Neuron (in vitro differentiated cells): Measurements from ENCODE around the gene CUL1.

Source experiments
- H2AFZ ChIP-seq: one replicate; pipeline ENCODE4 v1.6.1; 2013; ENCODE audit warnings: low read depth, mild to moderate bottlenecking, inconsistent platforms, low read length, moderate library complexity
- H3K27me3 ChIP-seq: one replicate; pipeline ENCODE4 v1.6.1; 2013; ENCODE audit warnings: low read length; ENCODE audit not compliant: insufficient read depth
- H3K36me3 ChIP-seq: one replicate; pipeline ENCODE4 v1.6.1; 2013; ENCODE audit warnings: low read length; ENCODE audit not compliant: insufficient read depth
- H3K4me1 ChIP-seq: one replicate; pipeline ENCODE4 v1.6.1; 2013; ENCODE audit warnings: low read length; ENCODE audit not compliant: insufficient read depth
- H3K4me3 ChIP-seq: 2 replicates; pipeline ENCODE4 v1.5.1; 2013; ENCODE audit warnings: mild to moderate bottlenecking, low read length, moderate library complexity
- H3K9me3 ChIP-seq: one replicate; pipeline ENCODE4 v1.6.1; 2013; ENCODE audit warnings: low read length

CUL1 gene

GRCh38 chr7:148729984-148730733 lies 31.5 kb downstream of the CUL1 start:
- Histone ChIP-seq H3K4me3 (no peak overlapping the region), H3K9me3 (no peaks in the 10 kb centered on the region), H2AFZ (no peak overlapping the region), H3K27me3 (no peaks in the 10 kb centered on the region), H3K4me1 (no peaks in the 10 kb centered on the region), H3K36me3 (peaks cover 48% of the 10 kb centered on the region)

- H3K4me1 ChIP-seq = no peaks in the 10 kb centered on the region
- H3K36me3 ChIP-seq = peaks cover 53% of the 10 kb centered on the region
- no peak overlapping the region for H3K4me3 ChIP-seq
- H2AFZ ChIP-seq = no peak overlapping the region
- no peaks in the 10 kb centered on the region for H3K9me3 ChIP-seq
- H3K27me3 ChIP-seq = no peaks in the 10 kb centered on the region
Observed at GRCh38 chr7:148732862-148733261, 34.2 kb downstream of the CUL1 start.

GRCh38 chr7:148733496-148733895 lies 34.8 kb downstream of the CUL1 start:
- no peaks in the 10 kb centered on the region for H3K27me3 ChIP-seq
- H3K36me3 ChIP-seq = peaks cover 59% of the 10 kb centered on the region
- peaks cover 4% of the 10 kb centered on the region for H3K9me3 ChIP-seq
- no peak overlapping the region for H3K4me3 ChIP-seq
- H2AFZ ChIP-seq = no peak overlapping the region
- no peaks in the 10 kb centered on the region for H3K4me1 ChIP-seq

- no peaks in the 10 kb centered on the region for H3K27me3 ChIP-seq
- H3K9me3 ChIP-seq = peaks cover 4% of the 10 kb centered on the region
- peaks cover 69% of the 10 kb centered on the region for H3K36me3 ChIP-seq
- no peak overlapping the region for H3K4me3 ChIP-seq
- H3K4me1 ChIP-seq = no peaks in the 10 kb centered on the region
- no peak overlapping the region for H2AFZ ChIP-seq
Observed at GRCh38 chr7:148735141-148735540, 36.4 kb downstream of the CUL1 start.

GRCh38 chr7:148735967-148736366 lies 37.3 kb downstream of the CUL1 start:
- Histone ChIP-seq H3K36me3 (peaks cover 71% of the 10 kb centered on the region), H3K27me3 (no peaks in the 10 kb centered on the region), H3K4me1 (no peaks in the 10 kb centered on the region), H3K4me3 (no peak overlapping the region), H3K9me3 (peaks cover 10% of the 10 kb centered on the region), H2AFZ (no peak overlapping the region)

- Histone ChIP-seq H3K4me3 (no peak overlapping the region), H3K27me3 (no peaks in the 10 kb centered on the region), H3K9me3 (peaks cover 20% of the 10 kb centered on the region), H3K4me1 (no peaks in the 10 kb centered on the region), H2AFZ (no peak overlapping the region), H3K36me3 (peaks cover 58% of the 10 kb centered on the region)
Observed at GRCh38 chr7:148738737-148739535, 40.2 kb downstream of the CUL1 start.

- Histone ChIP-seq H3K9me3 (peaks cover 11% of the 10 kb centered on the region), H2AFZ (no peak overlapping the region), H3K4me3 (no peak overlapping the region), H3K27me3 (no peaks in the 10 kb centered on the region), H3K36me3 (peaks cover 11% of the 10 kb centered on the region), H3K4me1 (peaks cover 3% of the 10 kb centered on the region)
Observed at GRCh38 chr7:148746135-148746534, 47.4 kb downstream of the CUL1 start.

- Histone ChIP-seq H3K4me3 (no peak overlapping the region), H3K9me3 (peaks cover 3% of the 10 kb centered on the region), H2AFZ (no peak overlapping the region), H3K36me3 (peaks cover 4% of the 10 kb centered on the region), H3K4me1 (peaks cover 3% of the 10 kb centered on the region), H3K27me3 (no peaks in the 10 kb centered on the region)
Observed at GRCh38 chr7:148747274-148747673, 48.6 kb downstream of the CUL1 start.

GRCh38 chr7:148750442-148751355 lies 52.0 kb downstream of the CUL1 start:
- H3K27me3 ChIP-seq = no peaks in the 10 kb centered on the region
- H3K4me3 ChIP-seq = no peak overlapping the region
- H3K36me3 ChIP-seq = peaks cover 19% of the 10 kb centered on the region
- no peak overlapping the region for H2AFZ ChIP-seq
- H3K4me1 ChIP-seq = peaks cover 2% of the 10 kb centered on the region
- H3K9me3 ChIP-seq = peaks cover 4% of the 10 kb centered on the region

- Histone ChIP-seq H3K4me3 (no peak overlapping the region), H2AFZ (no peak overlapping the region), H3K9me3 (peaks cover 4% of the 10 kb centered on the region), H3K27me3 (no peaks in the 10 kb centered on the region), H3K4me1 (no peaks in the 10 kb centered on the region), H3K36me3 (peaks cover 31% of the 10 kb centered on the region)
Observed at GRCh38 chr7:148753224-148753623, 54.5 kb downstream of the CUL1 start.

GRCh38 chr7:148754912-148755311 lies 56.2 kb downstream of the CUL1 start:
- Histone ChIP-seq H3K4me3 (no peak overlapping the region), H3K27me3 (no peaks in the 10 kb centered on the region), H3K36me3 (peaks cover 43% of the 10 kb centered on the region), H2AFZ (no peak overlapping the region), H3K4me1 (no peaks in the 10 kb centered on the region), H3K9me3 (peaks cover 4% of the 10 kb centered on the region)

GRCh38 chr7:148761499-148762278 lies 63.0 kb downstream of the CUL1 start:
- Histone ChIP-seq H3K27me3 (no peaks in the 10 kb centered on the region), H2AFZ (no peak overlapping the region), H3K36me3 (peaks cover 56% of the 10 kb centered on the region), H3K9me3 (no peaks in the 10 kb centered on the region), H3K4me3 (no peak overlapping the region), H3K4me1 (no peaks in the 10 kb centered on the region)
